ENCODE measurements around the gene TCERG1L.

- no peak for TF ChIP-seq POLR2AphosphoS5 (IDR thresholded peaks at IDR 0.05)
- TF ChIP-seq CTCF (IDR thresholded peaks at IDR 0.05 in 8 of 11, conservative IDR thresholded peaks at IDR 0.05 in 3 of 11), result no peak
- no peak for TF ChIP-seq POLR2A (IDR thresholded peaks at IDR 0.05)
These were observed 108.5 kb downstream of the TCERG1L start for GRCh38 chr10:131202990-131203389.
